ENCODE results near the gene FYN.

The FYN gene

DNA sequence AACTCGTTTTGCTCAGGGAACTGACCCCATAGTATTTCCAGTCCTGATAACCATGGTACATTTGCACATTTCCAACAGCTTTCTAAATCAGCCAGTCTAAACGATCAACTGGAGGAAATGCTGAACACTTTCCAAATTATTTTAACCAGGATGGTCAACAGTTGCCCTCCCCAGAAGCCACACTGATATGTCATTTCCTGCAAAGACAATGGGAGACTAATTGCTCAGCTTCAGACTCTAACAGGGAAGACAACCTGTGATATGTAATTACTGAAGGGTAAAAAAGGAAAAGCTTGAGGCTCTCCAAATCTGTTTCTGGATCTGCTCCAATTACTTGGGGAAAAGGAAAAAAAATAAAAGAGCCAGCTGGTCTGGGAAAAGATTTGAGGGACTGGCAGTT lies 88.8 kb downstream of the FYN start:
- H3K79me2 ChIP-seq (ENCODE audit: insufficient read depth, low read length), result no peaks in the 10 kb centered on the region
- H3K36me3 ChIP-seq (ENCODE audit: low read length), result no peaks in the 10 kb centered on the region
- no peaks in the 10 kb centered on the region for H3K9me2 ChIP-seq (replicated peaks; ENCODE audit: insufficient read depth, low read length)
- no peaks in the 10 kb centered on the region for H3K27me3 ChIP-seq (ENCODE audit: low read length)
- no peaks in the 10 kb centered on the region for H3K9me3 ChIP-seq (ENCODE audit: insufficient read depth, low read length)
- no peak overlapping the region for H3K4me3 ChIP-seq (ENCODE audit: insufficient read depth, low read length, poor library complexity, severe bottlenecking)
- no peak overlapping the region for H2AFZ ChIP-seq (ENCODE audit: low read depth, low read length, severe bottlenecking)
- no peak for TF ChIP-seq EZH2phosphoT487 (conservative IDR thresholded peaks at IDR 0.05; ENCODE audit: low read length)
- TF ChIP-seq, protein P1, sequence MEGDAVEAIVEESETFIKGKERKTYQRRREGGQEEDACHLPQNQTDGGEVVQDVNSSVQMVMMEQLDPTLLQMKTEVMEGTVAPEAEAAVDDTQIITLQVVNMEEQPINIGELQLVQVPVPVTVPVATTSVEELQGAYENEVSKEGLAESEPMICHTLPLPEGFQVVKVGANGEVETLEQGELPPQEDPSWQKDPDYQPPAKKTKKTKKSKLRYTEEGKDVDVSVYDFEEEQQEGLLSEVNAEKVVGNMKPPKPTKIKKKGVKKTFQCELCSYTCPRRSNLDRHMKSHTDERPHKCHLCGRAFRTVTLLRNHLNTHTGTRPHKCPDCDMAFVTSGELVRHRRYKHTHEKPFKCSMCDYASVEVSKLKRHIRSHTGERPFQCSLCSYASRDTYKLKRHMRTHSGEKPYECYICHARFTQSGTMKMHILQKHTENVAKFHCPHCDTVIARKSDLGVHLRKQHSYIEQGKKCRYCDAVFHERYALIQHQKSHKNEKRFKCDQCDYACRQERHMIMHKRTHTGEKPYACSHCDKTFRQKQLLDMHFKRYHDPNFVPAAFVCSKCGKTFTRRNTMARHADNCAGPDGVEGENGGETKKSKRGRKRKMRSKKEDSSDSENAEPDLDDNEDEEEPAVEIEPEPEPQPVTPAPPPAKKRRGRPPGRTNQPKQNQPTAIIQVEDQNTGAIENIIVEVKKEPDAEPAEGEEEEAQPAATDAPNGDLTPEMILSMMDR (IDR thresholded peaks at IDR 0.05; ENCODE audit: insufficient read depth, low read length, poor library complexity, severe bottlenecking), result no peak
- H3K27ac ChIP-seq (ENCODE audit: low read depth, low read length), result no peak overlapping the region
- H3F3A ChIP-seq (ENCODE audit: insufficient read depth), result no peaks in the 10 kb centered on the region
- H4K20me1 ChIP-seq (ENCODE audit: low read depth, low read length), result no peaks in the 10 kb centered on the region
- H3K9ac ChIP-seq (ENCODE audit: low read length), result no peak overlapping the region
- no peak overlapping the region for H3K4me2 ChIP-seq (ENCODE audit: low read depth, low read length, poor library complexity, severe bottlenecking)

DNA sequence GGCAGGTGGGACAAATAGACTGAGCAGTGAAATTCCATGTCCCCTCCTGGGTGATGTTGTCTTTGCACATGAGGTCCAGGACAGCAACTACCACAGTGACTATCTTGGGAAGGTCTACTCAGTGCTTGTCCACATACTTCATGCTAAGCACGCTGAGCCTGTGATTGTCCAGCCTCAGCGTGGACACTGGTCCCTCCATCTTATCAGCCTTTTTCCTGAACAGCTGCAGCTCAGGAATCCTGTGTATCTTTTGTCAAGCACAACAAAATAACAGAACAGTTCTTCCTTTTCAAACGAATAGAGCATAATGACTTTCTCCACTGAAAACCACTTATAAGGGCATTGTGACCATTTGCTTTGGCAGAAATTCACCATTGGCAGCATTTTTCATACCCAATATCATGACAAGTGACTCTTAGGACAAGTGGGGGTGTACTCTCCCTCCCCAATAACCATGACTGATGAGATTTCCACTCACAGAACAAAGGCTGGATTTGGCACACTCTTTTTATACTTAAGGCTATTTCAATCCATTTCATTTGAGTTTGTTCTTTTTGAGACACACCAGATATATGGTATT lies 90.3 kb downstream of the FYN start:
- no peaks in the 10 kb centered on the region for H3K9me2 ChIP-seq (replicated peaks; ENCODE audit: insufficient read depth, low read length)
- no peaks in the 10 kb centered on the region for H3F3A ChIP-seq (ENCODE audit: insufficient read depth)
- H3K27ac ChIP-seq (ENCODE audit: low read depth, low read length), result no peak overlapping the region
- H3K4me2 ChIP-seq (ENCODE audit: low read depth, low read length, poor library complexity, severe bottlenecking), result no peak overlapping the region
- H4K20me1 ChIP-seq (ENCODE audit: low read depth, low read length), result no peaks in the 10 kb centered on the region
- no peak overlapping the region for H3K9ac ChIP-seq (ENCODE audit: low read length)
- H3K9me3 ChIP-seq (ENCODE audit: insufficient read depth, low read length), result no peaks in the 10 kb centered on the region
- H2AFZ ChIP-seq (ENCODE audit: low read depth, low read length, severe bottlenecking), result no peak overlapping the region
- TF ChIP-seq, protein P1 (IDR thresholded peaks at IDR 0.05; ENCODE audit: insufficient read depth, low read length, poor library complexity, severe bottlenecking), result no peak
- no peak for TF ChIP-seq EZH2phosphoT487 (conservative IDR thresholded peaks at IDR 0.05; ENCODE audit: low read length)
- no peaks in the 10 kb centered on the region for H3K79me2 ChIP-seq (ENCODE audit: insufficient read depth, low read length)
- no peak overlapping the region for H3K4me3 ChIP-seq (ENCODE audit: insufficient read depth, low read length, poor library complexity, severe bottlenecking)
- H3K36me3 ChIP-seq (ENCODE audit: low read length), result no peaks in the 10 kb centered on the region
- H3K27me3 ChIP-seq (ENCODE audit: low read length), result no peaks in the 10 kb centered on the region

DNA sequence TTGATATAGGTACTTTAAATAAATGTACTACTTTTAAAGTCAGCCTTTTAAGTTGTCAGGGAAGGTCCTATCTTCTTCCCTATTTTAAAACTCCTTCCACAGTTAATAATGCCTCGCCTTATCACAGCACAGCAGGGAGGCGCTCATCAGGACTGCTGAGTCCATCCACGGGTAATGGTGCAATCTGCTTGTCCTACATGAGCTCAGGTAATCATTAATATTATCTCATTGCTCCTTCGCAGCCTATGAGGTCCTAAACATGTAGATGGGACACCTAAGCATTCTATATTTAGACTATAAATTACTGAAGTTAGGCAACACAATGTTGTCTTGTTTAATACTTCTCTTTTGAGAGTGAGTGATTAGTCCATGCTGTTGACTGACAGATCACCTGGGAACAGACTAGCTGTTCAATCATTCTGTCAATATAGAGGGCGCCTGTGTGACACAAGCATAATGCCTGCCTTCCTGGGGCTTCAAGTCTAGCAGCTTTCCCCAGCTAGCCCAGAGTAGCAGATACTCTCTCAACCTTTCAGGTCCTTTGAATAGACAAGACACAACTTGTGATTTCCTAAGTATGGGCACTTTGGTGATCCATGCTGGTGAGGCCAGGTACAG lies 91.0 kb downstream of the FYN start:
- TF ChIP-seq, protein P1 (IDR thresholded peaks at IDR 0.05; ENCODE audit: insufficient read depth, low read length, poor library complexity, severe bottlenecking), result no peak
- no peak for TF ChIP-seq EZH2phosphoT487 (conservative IDR thresholded peaks at IDR 0.05; ENCODE audit: low read length)
- no peaks in the 10 kb centered on the region for H3K36me3 ChIP-seq (ENCODE audit: low read length)
- no peak overlapping the region for H3K4me3 ChIP-seq (ENCODE audit: insufficient read depth, low read length, poor library complexity, severe bottlenecking)
- no peak overlapping the region for H3K9ac ChIP-seq (ENCODE audit: low read length)
- no peaks in the 10 kb centered on the region for H3K9me2 ChIP-seq (replicated peaks; ENCODE audit: insufficient read depth, low read length)
- no peak overlapping the region for H2AFZ ChIP-seq (ENCODE audit: low read depth, low read length, severe bottlenecking)
- H3K79me2 ChIP-seq (ENCODE audit: insufficient read depth, low read length), result no peaks in the 10 kb centered on the region
- no peak overlapping the region for H3K27ac ChIP-seq (ENCODE audit: low read depth, low read length)
- H3K9me3 ChIP-seq (ENCODE audit: insufficient read depth, low read length), result no peaks in the 10 kb centered on the region
- no peaks in the 10 kb centered on the region for H3K27me3 ChIP-seq (ENCODE audit: low read length)
- H3K4me2 ChIP-seq (ENCODE audit: low read depth, low read length, poor library complexity, severe bottlenecking), result no peak overlapping the region
- no peaks in the 10 kb centered on the region for H3F3A ChIP-seq (ENCODE audit: insufficient read depth)
- H4K20me1 ChIP-seq (ENCODE audit: low read depth, low read length), result no peaks in the 10 kb centered on the region

Data from SU-DHL-6 (cell line).